NT2/D1 (cell line): ENCODE data around the gene NEB.
"Not testable (repeated sequence)": the region's sequence is repeated elsewhere in the genome, so short reads cannot be mapped to it uniquely, and the experiment has no call there.

Source experiments
- DNase-seq: peaks from one replicate; pipeline ENCODE4 v3.0.0-alpha.2; 2011; ENCODE audit warnings: low read depth, low spot score
- H3K27me3 ChIP-seq: 2 replicates; pipeline ENCODE4 v1.6.0; 2011; ENCODE audit warnings: mild to moderate bottlenecking; ENCODE audit not compliant: insufficient read length, insufficient read depth
- H3K36me3 ChIP-seq: 2 replicates; pipeline ENCODE4 v1.6.1; 2011; ENCODE audit warnings: mild to moderate bottlenecking, low read length, mixed read lengths; ENCODE audit not compliant: insufficient read depth, insufficient read length
- H3K4me1 ChIP-seq: 2 replicates; pipeline ENCODE4 v1.5.1; 2011; ENCODE audit not compliant: insufficient read depth, insufficient read length
- H3K4me3 ChIP-seq: 2 replicates; pipeline ENCODE4 v1.5.1; 2011; ENCODE audit warnings: low read depth; ENCODE audit not compliant: insufficient read length
- H3K9ac ChIP-seq: 2 replicates; pipeline ENCODE4 v1.6.0; 2011; ENCODE audit warnings: low read depth; ENCODE audit not compliant: insufficient read length
- H3K9me3 ChIP-seq: 2 replicates; pipeline ENCODE4 v1.5.1; 2011; ENCODE audit warnings: mild to moderate bottlenecking, low read length; ENCODE audit not compliant: insufficient read depth
- SUZ12 ChIP-seq: IDR thresholded peaks from 2 replicates; pipeline ENCODE4 v1.6.1; 2011; ENCODE audit not compliant: insufficient read length, insufficient read depth; ENCODE audit errors: extremely low read depth
- YY1 ChIP-seq: IDR thresholded peaks from 2 replicates; pipeline ENCODE4 v1.6.1; 2011; ENCODE audit not compliant: insufficient read length, insufficient read depth
- ZNF274 ChIP-seq: IDR thresholded peaks from 2 replicates; pipeline ENCODE4 v1.6.1; 2011; ENCODE audit warnings: mild to moderate bottlenecking, low read depth, low read length

Gene NEB

GRCh38 chr2:151757861-151758260 is 23.6 kb upstream of the NEB start:
- no peak overlapping the region for H3K9ac ChIP-seq
- no peak overlapping the region for H3K4me3 ChIP-seq
- TF ChIP-seq YY1 (no peak), SUZ12 (no peak), ZNF274 (no peak)
- peaks cover 4% of the 10 kb centered on the region for H3K4me1 ChIP-seq
- no peaks in the 10 kb centered on the region for H3K27me3 ChIP-seq
- no peak for DNase-seq
- H3K36me3 ChIP-seq = no peaks in the 10 kb centered on the region
- H3K9me3 ChIP-seq = no peaks in the 10 kb centered on the region

GRCh38 chr2:151756820-151757219 is 22.5 kb upstream of the NEB start:
- TF ChIP-seq SUZ12 (no peak), ZNF274 (no peak), YY1 (no peak)
- no peak overlapping the region for H3K4me3 ChIP-seq
- no peaks in the 10 kb centered on the region for H3K9me3 ChIP-seq
- H3K27me3 ChIP-seq = no peaks in the 10 kb centered on the region
- H3K9ac ChIP-seq = no peak overlapping the region
- peaks cover 4% of the 10 kb centered on the region for H3K4me1 ChIP-seq
- no peak for DNase-seq
- H3K36me3 ChIP-seq = no peaks in the 10 kb centered on the region

- DNase-seq = no peak
- Histone ChIP-seq H3K4me1 (no peaks in the 10 kb centered on the region), H3K9ac (no peak overlapping the region), H3K4me3 (no peak overlapping the region), H3K36me3 (no peaks in the 10 kb centered on the region), H3K27me3 (no peaks in the 10 kb centered on the region), H3K9me3 (no peaks in the 10 kb centered on the region)
- TF ChIP-seq ZNF274 (no peak), SUZ12 (no peak), YY1 (no peak)
These were observed 20.1 kb upstream of the NEB start for GRCh38 chr2:151754253-151754897.

- TF ChIP-seq YY1 = no peak
- TF ChIP-seq ZNF274 = no peak
- TF ChIP-seq SUZ12 = no peak
- H3K9ac ChIP-seq = no peak overlapping the region
- no peak overlapping the region for H3K4me3 ChIP-seq
- no peaks in the 10 kb centered on the region for H3K4me1 ChIP-seq
- H3K9me3 ChIP-seq = no peaks in the 10 kb centered on the region
- no peak for DNase-seq
- H3K27me3 ChIP-seq = no peaks in the 10 kb centered on the region
- H3K36me3 ChIP-seq = no peaks in the 10 kb centered on the region
These were observed 19.3 kb upstream of the NEB start for GRCh38 chr2:151753540-151753939.

GRCh38 chr2:151745261-151745660 is 11.0 kb upstream of the NEB start:
- H3K36me3 ChIP-seq, H3K27me3 ChIP-seq, DNase-seq, H3K9me3 ChIP-seq, H3K4me1 ChIP-seq, H3K4me3 ChIP-seq, H3K9ac ChIP-seq: not testable (repeated sequence)

GRCh38 chr2:151730262-151730975 is 3.9 kb downstream of the NEB start:
- Histone ChIP-seq H3K4me1 (no peaks in the 10 kb centered on the region), H3K36me3 (no peaks in the 10 kb centered on the region), H3K4me3 (no peak overlapping the region), H3K9me3 (no peaks in the 10 kb centered on the region), H3K9ac (no peak overlapping the region), H3K27me3 (no peaks in the 10 kb centered on the region)
- TF ChIP-seq SUZ12 (no peak), YY1 (no peak), ZNF274 (no peak)
- DNase-seq = no peak

- no peak for TF ChIP-seq SUZ12
- TF ChIP-seq YY1 = no peak
- TF ChIP-seq ZNF274 = no peak
- Histone ChIP-seq H3K36me3 (no peaks in the 10 kb centered on the region), H3K9me3 (no peaks in the 10 kb centered on the region), H3K4me1 (no peaks in the 10 kb centered on the region), H3K9ac (no peak overlapping the region), H3K27me3 (no peaks in the 10 kb centered on the region), H3K4me3 (no peak overlapping the region)
- DNase-seq = no peak
These were observed 4.4 kb downstream of the NEB start for GRCh38 chr2:151729837-151730236.
